Mesenchymal stem cell (in vitro differentiated cells and primary cell): Measurements from ENCODE around the gene SBNO2.

Source experiments
- DNase-seq: peaks from one replicate; pipeline ENCODE4 v3.0.0-alpha.2; 2013
- H2AFZ ChIP-seq: one replicate; pipeline ENCODE4 v1.6.1; 2013; ENCODE audit warnings: low read depth, mild to moderate bottlenecking, control low read depth, inconsistent platforms, low read length, moderate library complexity
- H2AK5ac ChIP-seq: 2 replicates; pipeline ENCODE4 v1.6.1; 2013; ENCODE audit warnings: low read length, moderate library complexity, mild to moderate bottlenecking, inconsistent platforms; ENCODE audit not compliant: severe bottlenecking
- H2BK120ac ChIP-seq: one replicate; pipeline ENCODE4 v1.6.1; 2013; ENCODE audit warnings: low read depth, mild to moderate bottlenecking, inconsistent platforms, low read length, moderate library complexity
- H2BK12ac ChIP-seq, 2 experiments: one replicate each; pipeline ENCODE4 v1.6.1; 2013; ENCODE audit warnings: inconsistent platforms in 2 of 2, low read length in 2 of 2, mild to moderate bottlenecking in 2 of 2, moderate library complexity in 2 of 2, control low read depth in 1 of 2
- H2BK15ac ChIP-seq: one replicate; pipeline ENCODE4 v1.6.1; 2013; ENCODE audit warnings: mild to moderate bottlenecking, low read depth, inconsistent platforms; ENCODE audit not compliant: poor library complexity, severe bottlenecking
- H2BK5ac ChIP-seq: 2 replicates; pipeline ENCODE4 v1.6.1; 2013; ENCODE audit warnings: low read depth, mild to moderate bottlenecking, low read length, control low read depth, inconsistent platforms; ENCODE audit not compliant: poor library complexity, severe bottlenecking
- H3K14ac ChIP-seq, 2 experiments: one replicate each; pipeline ENCODE4 v1.6.1; 2013; ENCODE audit warnings: inconsistent platforms in 2 of 2, low read length in 2 of 2, control low read depth in 1 of 2, mild to moderate bottlenecking in 1 of 2, moderate library complexity in 1 of 2
- H3K18ac ChIP-seq, 2 experiments: one replicate each; pipeline ENCODE4 v1.6.1; 2013; ENCODE audit warnings: inconsistent platforms in 2 of 2, low read length in 2 of 2, control low read depth in 1 of 2, low read depth in 1 of 2, mild to moderate bottlenecking in 1 of 2
- H3K23ac ChIP-seq, 2 experiments: one replicate each; pipeline ENCODE4 v1.6.1; 2013; ENCODE audit warnings: inconsistent platforms in 2 of 2, low read length in 2 of 2, mild to moderate bottlenecking in 2 of 2, moderate library complexity in 2 of 2, control low read depth in 1 of 2
- H3K27ac ChIP-seq: 2 replicates; pipeline ENCODE4 v1.5.1; 2013; ENCODE audit warnings: mild to moderate bottlenecking, moderate library complexity, low read length, control low read depth, inconsistent platforms; ENCODE audit not compliant: poor library complexity, severe bottlenecking
- H3K27me3 ChIP-seq, 2 experiments: 2 replicates each; pipeline versions ENCODE4 v1.6.1 to v1.7.0; 2013; ENCODE audit warnings: low read length in 2 of 2, mild to moderate bottlenecking in 2 of 2, moderate library complexity in 2 of 2, control low read depth in 1 of 2, inconsistent platforms in 1 of 2; ENCODE audit not compliant: control insufficient read depth in 1 of 2, insufficient read depth in 1 of 2
- H3K36me3 ChIP-seq, 2 experiments: 2 replicates each; pipeline versions ENCODE4 v1.6.1 to v1.7.0; 2013; ENCODE audit warnings: low read length in 2 of 2, control low read depth in 1 of 2, inconsistent platforms in 1 of 2, low read depth in 1 of 2, mild to moderate bottlenecking in 1 of 2; ENCODE audit not compliant: insufficient read depth in 2 of 2, control insufficient read depth in 1 of 2
- H3K4ac ChIP-seq, 2 experiments: one replicate each; pipeline ENCODE4 v1.6.1; 2013; ENCODE audit warnings: inconsistent platforms in 2 of 2, low read length in 2 of 2, mild to moderate bottlenecking in 2 of 2, moderate library complexity in 2 of 2, control low read depth in 1 of 2, low read depth in 1 of 2
- H3K4me1 ChIP-seq: 2 replicates; pipeline ENCODE4 v1.6.1; 2013; ENCODE audit warnings: low read depth, low read length, control low read depth; ENCODE audit not compliant: control insufficient read depth, insufficient read depth
- H3K4me2 ChIP-seq: 2 replicates; pipeline ENCODE4 v1.6.1; 2013; ENCODE audit warnings: low read length, mild to moderate bottlenecking, inconsistent platforms; ENCODE audit not compliant: poor library complexity, severe bottlenecking
- H3K4me3 ChIP-seq, 2 experiments: 2 replicates each; pipeline versions ENCODE4 v1.5.1 to v1.7.0; 2013; ENCODE audit warnings: low read length in 2 of 2, mild to moderate bottlenecking in 2 of 2, control low read depth in 1 of 2, low read depth in 1 of 2; ENCODE audit not compliant: insufficient read depth in 1 of 2
- H3K79me1 ChIP-seq: replicated peaks from 2 replicates; pipeline ENCODE4 v1.6.1; 2013; ENCODE audit warnings: mild to moderate bottlenecking, control low read depth, low read length, inconsistent platforms; ENCODE audit not compliant: poor library complexity, severe bottlenecking
- H3K9ac ChIP-seq: 2 replicates; pipeline ENCODE4 v1.7.0; 2013; ENCODE audit warnings: mild to moderate bottlenecking, low read length, moderate library complexity
- H3K9me3 ChIP-seq: 2 replicates; pipeline ENCODE4 v1.7.0; 2013; ENCODE audit warnings: mild to moderate bottlenecking, low read length; ENCODE audit not compliant: control insufficient read depth
- H4K8ac ChIP-seq: one replicate; pipeline ENCODE4 v1.6.1; 2013; ENCODE audit warnings: inconsistent platforms, mild to moderate bottlenecking, low read length, moderate library complexity
- H4K91ac ChIP-seq: one replicate; pipeline ENCODE4 v1.6.1; 2013; ENCODE audit warnings: mild to moderate bottlenecking, low read length, inconsistent platforms
- WGBS: methylation state at CpG from one replicate; pipeline ENCODE4 v1.1.7; 2013; ENCODE audit warnings: mixed read lengths; 5-methylcytosine and 5-hydroxymethylcytosine counted together

The SBNO2 gene

DNA sequence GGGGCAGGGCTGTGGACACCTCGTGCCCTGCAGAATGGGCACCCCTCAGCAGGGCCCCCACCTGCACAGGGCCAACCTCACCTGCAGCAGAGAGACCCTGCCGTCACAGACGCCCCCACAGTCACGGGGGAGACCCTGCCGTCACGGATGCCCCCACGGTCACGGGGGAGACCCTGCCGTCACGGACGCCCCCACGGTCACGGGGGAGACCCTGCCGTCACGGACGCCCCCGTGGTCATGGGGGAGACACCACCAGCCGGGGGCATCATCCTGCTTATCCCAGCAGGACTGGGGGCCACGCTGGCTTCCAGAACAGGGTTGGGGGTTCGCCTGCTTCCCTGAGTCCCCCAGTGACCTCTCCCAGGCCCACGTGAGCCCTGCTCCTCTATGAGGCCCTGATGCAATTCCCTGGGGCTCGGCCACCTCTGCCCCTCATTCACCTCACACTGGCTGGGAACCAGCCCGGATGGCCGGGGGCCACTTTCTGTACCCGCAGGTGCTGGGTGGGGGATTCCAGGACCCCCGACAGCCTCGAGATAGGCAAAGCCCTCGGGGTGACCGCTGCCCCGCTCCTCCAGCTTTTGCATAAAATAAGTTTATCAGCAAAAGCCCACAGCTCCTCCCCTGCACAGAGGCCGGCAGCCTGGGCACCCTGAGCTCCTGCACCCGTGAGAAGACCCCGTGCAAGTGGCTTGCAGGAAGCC is 23.6 kb downstream of the SBNO2 start:
- Histone ChIP-seq H3K4me2 (no peak overlapping the region), H3K14ac (no peak overlapping the region), H3K9ac (no peak overlapping the region), H4K8ac (no peak overlapping the region), H3K23ac (no peak overlapping the region), H3K36me3 (peaks cover 52 to 83% of the 10 kb centered on the region in 2 experiments), H3K79me1 (peaks cover 56% of the 10 kb centered on the region), H2BK12ac (no peak overlapping the region), H2AK5ac (no peak overlapping the region), H3K27me3 (no peaks in the 10 kb centered on the region), H3K4me1 (peaks cover 20% of the 10 kb centered on the region), H4K91ac (peak overlapping the region; percentile 58), H2BK5ac (no peak overlapping the region), H3K4me3 (no peak overlapping the region), H2AFZ (no peak overlapping the region), H3K27ac (no peak overlapping the region), H3K4ac (no peak overlapping the region), H2BK15ac (no peak overlapping the region), H3K18ac (no peak overlapping the region), H2BK120ac (no peak overlapping the region), H3K9me3 (no peaks in the 10 kb centered on the region)
- WGBS, result 97% methylated on average over 33 of the region's 33 CpGs
- no peak for DNase-seq

DNA sequence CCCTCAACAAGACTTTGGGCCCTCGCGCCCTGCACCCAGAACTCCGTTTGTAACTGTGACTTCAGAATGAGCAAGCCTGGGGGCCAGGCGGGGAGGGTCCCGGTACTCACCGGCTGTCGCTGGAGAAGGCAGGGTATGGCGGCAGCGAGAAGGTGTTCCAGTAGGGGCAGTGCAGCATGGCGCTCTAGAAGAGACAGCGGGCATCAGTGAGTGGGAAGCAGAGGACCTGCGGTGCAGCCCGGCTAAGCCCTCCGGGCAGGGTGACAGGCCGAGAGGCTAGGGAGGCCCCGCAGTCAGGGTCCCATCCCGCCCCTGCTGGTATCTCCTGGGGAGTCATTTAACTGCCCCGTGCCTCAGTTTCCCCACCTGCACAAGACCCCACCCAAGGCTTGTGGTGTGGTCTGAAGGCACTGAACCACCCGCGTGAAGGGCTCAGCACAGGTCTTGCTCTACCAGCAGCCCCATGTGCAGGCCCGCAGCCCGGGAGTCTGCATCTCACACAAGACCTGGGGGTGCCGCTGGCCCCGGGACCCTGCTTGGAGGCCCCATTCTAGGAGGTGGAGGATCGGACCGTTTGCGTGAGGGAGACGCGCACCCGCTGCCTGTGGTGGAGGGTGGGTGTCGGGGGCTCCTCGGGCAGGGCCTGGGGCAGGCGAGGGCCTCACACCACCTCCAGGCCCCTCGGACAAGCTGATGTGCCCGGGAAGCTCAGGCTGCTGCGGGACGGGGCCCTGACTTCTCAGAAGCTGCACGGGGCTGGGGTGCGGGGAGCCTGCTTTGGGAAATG is 24.6 kb downstream of the SBNO2 start:
- no peaks in the 10 kb centered on the region for H3K27me3 ChIP-seq
- H2BK5ac ChIP-seq, result no peak overlapping the region
- H3K79me1 ChIP-seq, result peaks cover 56% of the 10 kb centered on the region
- no peak overlapping the region for H2BK120ac ChIP-seq
- H3K27ac ChIP-seq, result no peak overlapping the region
- H4K91ac ChIP-seq, result no peak overlapping the region
- H4K8ac ChIP-seq, result no peak overlapping the region
- H2BK12ac ChIP-seq, result no peak overlapping the region
- H3K18ac ChIP-seq, result no peak overlapping the region
- no peak overlapping the region for H3K4ac ChIP-seq
- DNase-seq, result no peak
- H3K4me2 ChIP-seq, result no peak overlapping the region
- H2BK15ac ChIP-seq, result no peak overlapping the region
- no peak overlapping the region for H3K4me3 ChIP-seq
- H3K36me3 ChIP-seq, result peaks cover 59 to 85% of the 10 kb centered on the region in 2 experiments
- H3K4me1 ChIP-seq, result peaks cover 10% of the 10 kb centered on the region
- H2AK5ac ChIP-seq, result no peak overlapping the region
- WGBS, result 99% methylated on average over 39 of the region's 39 CpGs
- no peak overlapping the region for H3K14ac ChIP-seq
- no peak overlapping the region for H2AFZ ChIP-seq
- no peaks in the 10 kb centered on the region for H3K9me3 ChIP-seq
- H3K23ac ChIP-seq, result no peak overlapping the region
- H3K9ac ChIP-seq, result no peak overlapping the region

DNA sequence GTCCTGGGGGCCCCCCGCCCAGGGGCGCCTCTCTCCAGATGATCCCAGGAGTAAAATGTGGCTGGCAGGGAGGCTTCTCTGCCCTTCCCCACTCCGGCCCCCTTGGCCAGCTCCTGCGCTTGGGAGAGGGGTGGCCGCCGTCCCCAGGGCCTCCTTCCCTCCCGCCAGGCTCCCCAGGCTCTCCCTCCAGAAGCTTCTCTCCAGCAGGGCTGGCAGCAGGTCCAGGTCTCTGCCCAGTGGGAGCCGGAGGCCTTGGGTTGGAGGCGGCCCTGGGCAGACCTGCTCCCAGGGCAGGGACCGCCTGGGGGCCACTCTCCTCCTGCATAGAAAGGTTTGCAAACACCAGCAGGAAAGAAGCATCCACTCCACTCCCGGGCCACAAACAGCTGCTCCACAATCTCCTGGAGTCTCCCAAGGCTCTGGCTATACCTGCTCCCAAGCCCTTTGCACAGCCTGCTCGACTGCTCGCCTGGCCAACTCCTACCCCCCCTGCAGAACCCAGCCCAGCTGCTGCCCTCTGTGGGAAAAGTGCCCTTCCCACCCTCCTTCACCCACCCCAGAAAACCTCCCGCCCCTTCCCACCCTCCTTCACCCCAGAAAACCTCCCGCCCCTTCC is 26.0 kb downstream of the SBNO2 start:
- H3K9me3 ChIP-seq, result no peaks in the 10 kb centered on the region
- peaks cover 68 to 87% of the 10 kb centered on the region in 2 experiments for H3K36me3 ChIP-seq
- no peak overlapping the region for H3K18ac ChIP-seq
- H3K4me1 ChIP-seq, result peaks cover 7% of the 10 kb centered on the region
- no peak overlapping the region for H3K4me3 ChIP-seq
- H2BK120ac ChIP-seq, result no peak overlapping the region
- H2BK12ac ChIP-seq, result no peak overlapping the region
- H4K8ac ChIP-seq, result no peak overlapping the region
- no peak overlapping the region for H2BK15ac ChIP-seq
- no peak for DNase-seq
- H3K79me1 ChIP-seq, result peaks cover 62% of the 10 kb centered on the region
- H3K14ac ChIP-seq, result no peak overlapping the region
- no peak overlapping the region for H2AFZ ChIP-seq
- no peak overlapping the region for H3K23ac ChIP-seq
- no peak overlapping the region for H3K4ac ChIP-seq
- H3K9ac ChIP-seq, result no peak overlapping the region
- no peak overlapping the region for H2AK5ac ChIP-seq
- no peak overlapping the region for H2BK5ac ChIP-seq
- no peak overlapping the region for H3K4me2 ChIP-seq
- WGBS, result 90% methylated on average over 10 of the region's 15 CpGs
- H3K27me3 ChIP-seq, result no peaks in the 10 kb centered on the region
- no peak overlapping the region for H4K91ac ChIP-seq
- no peak overlapping the region for H3K27ac ChIP-seq
